ENCODE data around the gene BAG5.
A peak's percentile ranks its signal among the peaks of the same experiment; 100 is the strongest.

The BAG5 gene

DNA sequence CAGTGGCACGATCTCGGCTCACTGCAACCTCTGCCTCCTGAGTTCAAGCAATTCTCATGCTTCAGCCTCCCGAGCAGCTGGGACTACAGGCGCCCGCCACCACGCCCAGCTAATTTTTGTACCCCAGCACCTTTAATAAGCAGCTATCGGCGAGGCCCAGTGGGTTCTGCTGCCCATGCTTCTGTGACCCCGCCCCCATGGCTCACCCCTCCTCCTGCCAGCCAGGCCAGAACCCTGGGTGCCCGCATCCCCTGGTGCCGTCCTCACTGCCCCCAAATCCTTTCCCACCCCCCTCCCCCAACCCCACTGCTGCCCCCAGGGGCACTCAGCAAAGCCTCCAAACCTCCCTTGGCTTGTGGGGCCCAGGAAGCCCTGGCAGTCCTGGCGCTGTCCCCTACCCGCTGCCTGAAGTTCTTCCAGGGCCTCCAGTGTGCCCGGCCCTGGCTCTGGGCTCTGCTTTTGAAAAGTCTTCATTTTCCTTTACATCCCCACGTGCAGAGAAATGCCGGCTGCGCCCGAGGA, 14.5 kb downstream of the BAG5 start:
- no peak overlapping the region for H3K27ac ChIP-seq
- DNase-seq (ENCODE audit: low read depth, low spot score), result no peak

DNA sequence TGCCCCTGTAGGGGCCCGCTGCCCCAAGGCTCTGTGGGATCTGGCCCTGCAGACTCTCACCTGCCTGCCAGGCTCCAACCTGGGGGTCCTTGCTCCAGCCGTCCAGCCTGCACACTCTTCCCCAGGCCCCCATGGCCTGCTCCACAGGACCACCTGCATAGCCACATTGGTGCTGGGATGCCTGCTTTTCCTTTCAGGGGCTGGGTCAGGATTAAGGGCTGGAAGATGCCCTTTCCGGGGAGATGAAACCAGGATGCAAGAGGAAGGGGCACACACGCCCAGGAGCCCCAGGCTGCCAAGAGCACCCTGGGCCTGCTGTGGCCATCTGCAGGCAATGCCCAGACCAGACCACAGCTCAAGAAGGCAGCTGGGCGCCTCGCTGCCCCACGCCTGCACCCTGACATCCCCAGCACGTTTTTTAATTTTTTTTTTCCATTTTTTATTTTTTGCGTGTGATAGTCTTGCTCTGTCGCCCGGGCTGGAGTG, 15.0 kb downstream of the BAG5 start:
- DNase-seq (ENCODE audit: low read depth, low spot score), result no peak
- no peak overlapping the region for H3K27ac ChIP-seq

DNA sequence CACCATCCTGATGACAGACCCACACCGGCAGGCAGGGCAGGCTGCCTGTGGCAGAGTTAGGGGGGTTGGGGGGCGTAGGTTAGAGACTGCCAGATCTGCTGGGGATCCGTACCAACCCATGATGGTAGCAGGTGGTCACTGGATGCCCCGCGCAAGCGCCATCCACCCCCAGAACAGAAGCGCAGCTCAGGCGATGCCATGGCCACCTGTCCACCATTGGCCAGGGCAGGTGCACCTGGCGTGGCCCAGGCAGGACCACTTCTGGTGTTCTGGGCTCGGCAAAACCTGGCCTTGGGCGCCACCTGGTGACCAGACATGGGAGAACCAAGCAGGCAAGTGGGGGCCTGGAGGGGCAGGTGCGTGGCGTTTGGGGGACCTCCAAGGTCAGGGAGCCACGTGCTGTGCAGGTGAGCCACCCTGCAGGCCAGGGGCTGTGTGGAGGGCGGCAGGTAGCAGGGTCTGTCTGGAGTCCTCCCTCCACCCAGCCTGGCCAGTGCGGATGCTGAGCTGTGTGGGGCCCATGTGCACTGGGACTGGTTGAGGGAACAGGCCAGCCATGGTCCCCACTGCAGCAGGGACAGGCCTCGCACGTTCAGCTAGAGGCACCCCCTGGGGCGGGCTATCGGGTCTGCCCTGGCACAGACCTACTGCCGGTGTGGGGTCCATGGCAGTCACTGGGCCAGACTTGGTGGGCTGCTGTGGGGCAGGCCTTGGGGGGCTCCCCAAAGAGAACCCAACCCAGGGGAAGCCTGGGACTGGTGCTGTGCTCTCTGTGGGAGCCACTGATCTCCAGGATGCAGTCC, 15.6 kb downstream of the BAG5 start:
- H3K27ac ChIP-seq, result no peak overlapping the region
- DNase-seq (ENCODE audit: low read depth, low spot score), result no peak

DNA sequence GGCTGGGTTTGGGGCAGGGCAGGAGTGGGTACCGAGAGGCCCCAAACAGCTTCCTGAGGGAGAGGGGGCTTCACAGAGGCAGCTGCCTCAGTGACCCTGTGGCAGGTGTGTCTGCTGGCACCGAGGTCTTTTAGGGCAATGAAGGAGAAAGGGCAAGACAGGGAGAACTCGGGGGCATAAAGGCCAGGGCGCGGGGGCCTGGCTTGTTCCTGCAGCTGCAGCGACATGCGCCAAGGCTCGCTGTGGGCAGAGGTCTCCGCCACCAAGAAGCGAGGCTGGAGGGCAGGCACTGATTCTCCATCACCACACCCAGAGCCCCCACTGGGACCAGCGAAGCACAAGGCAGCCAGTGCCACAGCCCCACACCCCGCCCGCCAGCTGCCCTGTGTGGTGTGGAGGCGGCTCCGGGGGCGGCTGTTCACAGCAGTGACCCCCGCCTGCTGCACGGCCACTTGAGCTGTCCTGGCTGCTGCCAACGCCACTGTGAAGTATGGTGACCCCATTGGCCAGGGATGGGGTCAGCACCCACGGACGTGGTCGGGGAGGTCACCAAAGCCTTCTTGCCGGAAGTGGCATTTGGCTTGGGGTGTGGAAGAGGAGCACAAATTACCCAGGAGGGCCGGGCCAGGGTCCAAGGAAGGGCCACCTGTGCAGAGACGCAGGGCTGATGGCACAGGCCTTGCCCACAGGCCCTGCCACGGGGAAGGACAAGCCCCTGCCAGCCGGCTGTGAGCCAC, 16.4 kb downstream of the BAG5 start:
- H3K27ac ChIP-seq, result no peak overlapping the region
- DNase-seq (ENCODE audit: low read depth, low spot score), result no peak

DNA sequence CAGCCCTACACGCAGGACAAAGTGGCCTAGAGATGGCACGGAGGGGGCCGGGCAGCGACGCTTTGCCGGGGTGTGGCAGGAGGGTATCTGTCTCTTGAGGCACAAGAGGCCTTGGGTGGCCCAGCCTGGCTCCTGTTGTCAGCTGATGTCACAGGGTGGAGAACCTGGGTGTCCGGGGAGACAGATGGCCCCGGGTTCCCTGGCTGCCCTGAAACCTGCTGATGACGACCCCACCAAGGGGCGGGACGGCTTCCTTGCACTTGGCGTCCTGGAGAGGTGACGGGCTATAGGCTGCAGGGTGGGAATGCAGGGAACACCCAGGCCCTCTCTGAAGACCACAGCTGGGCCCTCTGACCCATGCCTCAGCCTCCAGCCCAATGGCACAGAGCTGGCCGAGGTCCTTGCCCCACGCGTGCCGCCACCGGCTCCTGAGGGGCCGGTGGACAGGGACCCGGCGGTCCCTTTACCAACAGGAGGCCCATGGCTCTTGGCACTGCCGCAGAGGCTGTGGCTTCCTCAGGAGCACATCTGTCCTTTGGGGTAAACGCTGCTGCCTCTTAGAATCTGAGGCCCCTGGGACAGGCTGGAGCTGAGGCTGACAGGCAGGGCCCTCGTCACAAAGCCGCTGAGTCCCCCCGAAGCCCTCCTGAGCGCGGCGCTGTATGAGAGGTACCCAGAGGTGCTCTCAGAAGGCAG, 17.1 kb downstream of the BAG5 start:
- DNase-seq (ENCODE audit: low read depth, low spot score), result no peak
- no peak overlapping the region for H3K27ac ChIP-seq

DNA sequence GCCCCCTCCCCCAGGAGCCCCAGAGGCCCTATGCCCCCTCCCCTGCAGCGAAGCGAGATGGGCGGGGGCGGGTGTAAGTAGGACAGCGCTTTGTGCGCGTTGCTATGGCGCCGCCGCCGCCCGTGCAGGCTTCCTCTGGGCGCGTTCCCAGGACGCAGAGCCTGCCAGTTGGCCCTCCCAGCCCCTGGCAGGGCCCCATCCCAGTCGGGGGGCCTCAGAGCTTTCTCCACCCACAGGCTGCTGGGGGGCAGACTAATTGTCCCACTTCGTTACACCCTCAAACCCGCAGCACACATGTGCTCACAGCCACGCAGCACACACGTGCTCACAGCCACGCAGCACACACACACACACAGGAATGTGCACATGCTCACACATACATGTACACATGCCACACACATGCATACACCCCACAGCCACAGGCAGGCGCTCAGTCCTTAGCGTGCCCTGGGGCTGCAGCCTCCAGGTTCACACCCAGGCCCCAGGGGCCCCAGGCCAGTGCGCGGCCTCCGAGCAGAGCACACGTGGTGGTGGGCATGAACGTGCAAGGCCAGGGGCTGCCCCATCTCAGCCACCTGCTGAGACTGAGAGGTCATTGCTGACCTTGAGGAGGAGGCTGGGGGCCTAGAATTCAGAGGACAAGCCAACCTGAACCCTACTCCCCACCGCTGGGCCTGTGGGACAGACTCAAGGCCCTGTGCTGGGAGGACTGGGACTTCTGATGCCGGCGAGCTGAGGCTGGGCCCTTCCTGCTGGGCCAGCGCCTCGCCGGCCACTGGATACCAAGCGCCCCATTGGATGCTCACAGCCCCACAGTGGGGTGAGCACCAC, 17.9 kb downstream of the BAG5 start:
- no peak overlapping the region for H3K27ac ChIP-seq
- no peak for DNase-seq (ENCODE audit: low read depth, low spot score)

DNA sequence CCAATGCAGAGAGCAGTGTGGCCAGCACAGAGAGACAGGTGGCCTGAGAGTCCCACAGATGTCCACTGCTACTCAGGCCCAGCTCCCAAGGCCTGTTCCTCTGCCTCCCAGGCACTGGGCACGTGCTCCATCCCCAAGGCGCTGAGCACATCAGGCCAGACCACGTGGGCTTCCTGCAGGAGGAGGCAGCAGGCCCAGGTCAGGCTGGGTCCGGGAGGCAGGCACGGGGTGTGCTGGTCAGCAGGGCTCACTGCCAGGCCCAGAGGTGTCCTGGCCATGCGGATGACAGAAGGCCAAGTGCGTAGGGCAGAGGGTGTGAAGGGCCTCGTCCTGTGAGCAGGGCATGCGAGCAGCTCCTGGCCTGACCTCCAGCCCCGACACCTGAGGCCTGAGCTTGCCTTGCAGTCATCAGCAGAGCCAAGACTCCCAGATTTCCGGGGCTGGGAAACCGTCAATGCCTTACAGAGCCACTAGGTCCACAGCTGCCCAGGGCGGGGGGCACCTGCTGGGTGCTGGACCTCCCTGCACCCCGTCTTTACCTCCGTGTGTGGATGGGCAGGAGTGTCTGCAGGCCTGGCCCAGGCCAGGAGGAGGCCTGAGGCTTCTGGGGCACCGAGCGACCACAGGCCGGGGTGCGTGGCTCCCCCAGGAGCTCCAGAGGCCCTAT, 18.6 kb downstream of the BAG5 start:
- no peak overlapping the region for H3K27ac ChIP-seq
- no peak for DNase-seq (ENCODE audit: low read depth, low spot score)

DNA sequence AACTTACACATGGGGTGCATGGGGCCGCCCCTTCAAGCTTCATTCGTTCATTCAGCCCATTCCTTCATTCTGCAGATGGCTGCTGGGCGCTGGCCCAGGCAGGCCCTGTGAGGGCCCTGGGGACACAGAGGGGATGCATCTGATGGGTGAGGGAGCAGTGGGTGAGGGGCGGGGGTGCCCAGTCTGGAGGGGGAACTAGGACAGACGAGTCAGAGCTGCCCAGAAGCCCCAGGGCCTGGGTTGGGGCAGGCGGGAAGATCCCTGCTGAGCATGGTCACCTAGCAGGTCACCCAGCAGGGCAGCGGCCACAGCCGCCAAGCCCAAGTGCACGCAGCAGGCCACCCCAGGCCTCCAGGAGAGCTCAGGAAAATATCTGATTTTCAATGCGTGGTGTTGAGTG, 19.3 kb downstream of the BAG5 start:
- DNase-seq (ENCODE audit: low read depth, low spot score), result no peak
- no peak overlapping the region for H3K27ac ChIP-seq

DNA sequence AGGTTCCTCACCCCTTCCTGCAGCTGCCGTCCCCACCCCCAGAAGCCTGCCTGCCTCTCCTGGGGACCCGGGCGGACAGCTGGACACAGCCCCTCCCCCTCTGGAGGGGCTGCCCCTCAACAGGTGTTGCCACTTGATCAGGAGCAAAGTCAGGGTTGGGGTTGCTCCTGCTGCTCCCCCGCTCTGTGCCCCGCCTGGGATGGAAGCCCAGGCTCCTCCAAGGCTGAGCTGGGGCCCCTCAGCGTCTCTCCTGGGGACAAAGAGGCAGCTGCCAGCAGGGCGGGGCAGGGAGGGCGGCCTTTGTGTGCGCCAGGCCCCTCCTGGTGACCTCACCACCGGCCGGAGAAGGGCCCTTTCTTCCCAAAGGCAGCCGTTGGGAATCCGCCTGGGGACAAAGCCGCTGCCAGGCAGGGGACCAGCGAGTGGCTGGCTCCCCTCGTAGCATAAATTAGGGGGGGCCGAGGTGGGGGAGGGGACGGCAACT, 19.8 kb downstream of the BAG5 start:
- peak overlapping the region; percentile 99 for H3K27ac ChIP-seq

DNA sequence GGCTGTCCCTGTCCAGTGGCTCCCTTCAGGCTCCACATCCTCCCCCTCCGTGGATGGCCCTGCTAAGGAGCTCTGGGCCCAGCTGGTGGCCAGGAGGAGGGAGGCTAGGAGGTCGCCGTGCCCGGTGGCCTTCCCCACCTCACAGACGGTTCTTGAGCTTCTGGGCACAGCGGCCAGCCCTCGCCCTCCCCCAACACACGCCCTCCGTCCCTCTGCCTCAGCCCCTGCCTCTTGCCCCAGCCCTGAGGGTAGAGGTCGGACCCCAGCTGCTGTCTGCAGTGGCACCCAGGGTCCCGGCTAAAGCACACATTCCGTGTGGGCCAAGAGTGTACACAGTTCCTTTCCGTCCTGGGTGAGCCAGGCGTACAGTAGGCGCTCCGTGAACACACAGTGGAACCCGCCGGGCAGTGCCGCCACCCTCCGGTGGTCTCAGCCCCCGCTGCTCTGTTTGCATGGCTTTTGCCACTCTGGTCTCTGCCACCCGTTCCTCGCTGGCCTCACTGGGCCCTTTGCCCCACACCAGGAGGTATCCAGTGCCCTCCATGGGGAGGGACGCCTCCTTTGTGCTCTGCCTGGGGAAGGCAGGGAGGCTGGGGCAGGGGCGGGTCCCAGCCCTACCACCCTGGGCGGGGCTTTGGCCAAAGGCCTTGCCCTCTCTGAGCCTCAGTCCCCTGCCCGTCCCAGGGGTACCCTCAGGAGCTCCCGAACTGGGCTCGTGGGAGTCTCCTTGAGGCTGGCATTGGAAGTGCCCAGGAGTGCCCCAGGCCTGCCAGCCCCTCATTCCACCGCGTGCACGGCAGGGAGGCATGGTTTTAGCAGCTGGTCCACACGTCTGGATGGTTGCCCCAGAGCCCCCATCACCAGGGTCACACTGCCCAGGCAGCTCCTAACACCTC, 20.5 kb downstream of the BAG5 start:
- H3K27ac ChIP-seq, result peak overlapping the region; percentile 99
- DNase-seq (ENCODE audit: low read depth, low spot score), result no peak

More for the DNA sequence above, 19.8 kb downstream of the BAG5 start:
- no peak for DNase-seq (ENCODE audit: low read depth, low spot score)

DNA sequence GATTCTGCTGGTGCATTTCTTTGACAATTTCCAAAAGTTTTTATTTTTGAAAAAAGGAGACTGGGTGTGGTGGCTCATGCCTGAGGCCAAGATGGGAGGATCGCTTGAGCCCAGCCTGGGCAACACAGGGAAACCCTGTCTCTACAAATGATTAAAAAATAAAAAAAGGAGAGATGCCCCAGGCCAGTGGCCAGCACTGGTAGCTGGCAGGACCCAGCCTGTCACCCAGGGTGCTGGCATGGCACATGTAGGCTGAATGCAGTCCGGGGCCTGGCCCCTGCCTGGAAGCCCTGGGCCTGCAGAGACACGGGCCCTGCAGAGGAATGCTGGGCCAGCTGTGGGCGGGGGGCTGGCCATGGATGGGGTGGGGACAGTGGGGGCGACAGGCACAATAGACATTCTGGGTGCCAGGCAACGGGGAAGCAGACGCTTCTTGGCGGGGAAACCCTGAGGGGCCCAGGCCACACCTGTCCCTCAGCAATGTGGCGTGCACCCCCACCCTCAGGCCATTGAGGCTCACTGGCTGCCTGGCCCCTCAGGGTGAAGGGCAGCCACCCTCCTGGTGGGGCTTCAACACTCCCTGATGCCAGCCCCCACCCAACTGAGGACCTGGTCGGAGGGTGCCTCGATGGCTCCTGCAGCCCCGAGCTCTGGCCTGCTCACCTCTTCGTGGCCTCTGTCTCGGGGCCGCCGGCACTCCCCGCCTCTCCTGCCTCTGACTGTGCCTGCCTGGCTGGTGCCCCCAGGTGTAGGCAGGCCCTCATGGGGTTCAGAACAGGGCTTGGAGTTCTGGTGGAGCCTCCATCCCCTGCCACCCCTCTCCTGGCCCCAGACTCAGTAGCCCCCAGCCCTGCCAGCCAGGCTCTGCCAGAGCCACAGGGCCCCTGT, 21.4 kb downstream of the BAG5 start:
- H3K27ac ChIP-seq, result peak overlapping the region; percentile 99
- no peak for DNase-seq (ENCODE audit: low read depth, low spot score)

DNA sequence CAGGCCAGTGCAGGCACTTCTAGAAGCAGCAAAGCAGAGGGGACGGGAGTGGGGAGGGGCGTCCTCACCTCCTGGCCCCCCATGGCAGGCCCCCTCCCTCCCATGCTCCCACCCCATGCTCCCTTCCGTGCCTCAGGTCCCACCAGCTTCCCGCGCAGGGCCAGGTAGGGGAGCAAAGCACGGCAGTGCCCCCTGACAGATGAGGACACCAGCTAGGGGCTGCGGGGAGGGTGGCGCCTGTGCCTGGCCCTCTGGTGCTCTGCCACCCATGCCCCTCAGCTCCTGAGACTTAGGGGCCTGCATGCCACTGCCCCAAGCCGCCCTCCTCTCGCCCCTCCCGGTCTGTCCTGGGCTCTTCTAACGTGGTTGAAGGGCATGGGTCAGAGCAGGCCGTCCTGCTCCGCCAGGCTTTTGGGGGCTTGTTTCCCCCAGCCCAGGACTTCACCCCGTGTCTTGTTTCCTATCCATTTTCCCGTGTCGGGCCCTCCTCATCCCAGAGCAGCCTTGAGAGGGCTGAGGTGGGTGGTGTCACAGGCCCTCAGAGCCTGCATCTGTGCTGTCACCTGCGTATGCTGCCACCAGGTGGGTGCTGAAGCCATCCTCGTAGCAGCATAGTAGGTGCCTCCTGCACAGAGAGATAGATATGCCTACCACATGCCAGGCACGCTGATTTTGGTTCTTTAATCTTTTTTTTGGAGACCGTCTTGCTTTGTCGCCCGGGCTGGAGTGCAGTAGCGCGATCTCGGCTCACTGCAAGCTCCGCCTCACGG, 23.2 kb downstream of the BAG5 start:
- peak overlapping the region; percentile 99 for H3K27ac ChIP-seq

DNA sequence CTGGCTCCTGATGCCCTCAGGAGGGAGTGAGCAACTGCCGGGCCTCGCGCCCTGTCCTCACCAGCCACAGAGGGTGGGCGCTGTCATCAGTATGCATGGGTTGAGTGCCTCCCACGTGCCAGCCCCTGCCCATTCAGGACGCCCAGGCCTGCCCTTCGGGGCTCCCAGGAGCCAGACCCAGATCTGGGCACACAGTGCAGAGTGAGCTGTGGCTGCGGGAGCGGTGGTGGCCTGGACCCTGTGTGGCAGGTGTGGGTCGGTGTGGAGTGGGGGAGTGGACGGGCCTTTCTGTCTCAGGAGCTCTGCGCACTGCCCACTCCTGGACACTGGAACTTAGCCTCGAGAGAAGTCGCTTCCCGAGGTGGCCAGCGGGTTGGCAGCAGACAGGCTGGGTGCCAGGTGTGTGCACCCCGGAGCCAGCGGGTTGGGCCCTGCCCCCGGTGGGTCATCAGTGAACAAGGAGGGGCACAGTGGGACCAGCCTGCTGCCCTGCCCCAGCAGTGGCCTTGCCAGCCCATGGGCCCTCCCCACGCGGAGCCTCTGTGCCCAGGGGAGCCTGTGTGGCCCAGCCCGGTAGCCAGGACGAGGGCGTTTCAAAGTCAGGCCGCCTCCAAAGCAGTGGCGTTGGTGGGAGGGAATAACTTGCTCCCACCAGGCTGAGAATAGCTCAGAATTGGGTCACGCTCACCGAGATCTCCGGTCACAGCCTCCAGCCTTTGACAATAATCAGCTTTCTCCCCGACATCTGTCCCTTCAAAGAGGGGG, 24.0 kb downstream of the BAG5 start:
- DNase-seq (ENCODE audit: low read depth, low spot score), result no peak
- peak overlapping the region; percentile 99 for H3K27ac ChIP-seq

More for the DNA sequence above, 23.2 kb downstream of the BAG5 start:
- no peak for DNase-seq (ENCODE audit: low read depth, low spot score)

DNA sequence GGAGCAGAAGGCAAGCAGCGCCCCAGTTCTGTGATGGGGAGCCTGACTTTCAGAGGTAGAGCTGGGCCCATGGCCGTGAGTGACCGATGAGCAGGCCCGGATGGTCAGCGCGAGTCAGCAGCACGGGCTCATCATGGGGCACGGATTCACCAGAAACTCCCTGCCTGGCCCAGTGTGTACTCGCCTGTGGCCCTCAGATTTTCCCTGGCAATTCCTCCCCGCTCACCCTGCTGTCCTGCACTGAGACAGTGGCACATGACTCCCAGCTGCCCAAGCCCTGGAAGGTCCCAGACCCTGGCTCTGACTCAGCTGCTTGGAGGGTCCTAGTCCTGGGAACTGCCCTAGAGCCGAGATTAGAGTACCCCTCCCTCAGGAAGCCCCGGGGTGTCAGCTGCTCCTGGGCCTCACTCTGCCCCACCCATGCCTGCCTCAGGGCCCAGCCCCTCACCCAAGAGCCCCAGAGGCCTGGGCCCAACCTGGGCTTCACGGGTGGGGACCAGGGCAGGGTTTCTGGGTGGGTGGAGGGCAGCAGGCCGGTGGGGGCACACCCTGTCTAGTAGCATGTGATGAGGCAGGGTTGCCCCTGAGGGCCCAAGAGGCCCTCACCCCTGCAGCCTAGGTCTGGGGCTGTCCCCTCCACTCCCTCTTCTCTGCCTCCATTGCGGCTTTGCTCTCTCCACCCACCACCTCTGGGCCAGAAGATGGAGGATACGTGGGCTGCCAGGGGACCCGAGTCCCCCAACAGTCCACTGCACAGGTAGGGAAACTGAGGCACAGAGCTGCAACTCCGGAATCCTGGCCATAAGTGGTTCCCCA, 25.1 kb downstream of the BAG5 start:
- peak overlapping the region; percentile 42 for H3K27ac ChIP-seq
- no peak for DNase-seq (ENCODE audit: low read depth, low spot score)

DNA sequence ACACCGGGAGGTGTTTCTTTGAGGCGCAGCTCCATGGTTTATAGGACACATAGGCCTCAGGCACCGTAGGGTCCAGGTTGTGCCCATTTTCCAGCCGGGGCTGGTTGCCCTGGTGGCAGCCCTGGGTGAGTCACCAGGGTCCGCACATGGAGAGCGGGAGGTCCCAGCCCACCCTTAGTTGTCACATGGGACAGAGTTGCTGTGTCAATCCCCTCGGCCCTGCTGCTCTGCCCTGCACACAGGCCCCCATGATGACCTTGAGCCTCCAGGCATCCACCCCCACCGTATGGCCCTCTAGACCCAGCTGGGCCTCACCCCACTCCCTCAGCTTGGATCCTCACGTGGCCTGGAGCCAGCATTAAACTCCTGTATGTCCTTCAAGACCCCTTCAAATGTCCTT, 25.8 kb downstream of the BAG5 start:
- no peak for DNase-seq (ENCODE audit: low read depth, low spot score)
- H3K27ac ChIP-seq, result peak overlapping the region; percentile 42
